GM12878 (cell line): ENCODE data around the gene PRDM16. TPM values are rescaled to one million over a fixed set of nuclear protein-coding genes. Genes with fewer than 3 reads are reported as not detected.

ENCODE experiments used
- ATAC-seq: fragments of 200-7000 bp; cut with Tn5 transposase; 3 replicates; pipeline ENCODE4 v1.9.1; 2020; ENCODE audit warnings: mild to moderate bottlenecking, moderate library complexity
- BruUV-seq: library from RNA; stranded (reverse); fragments of 400-500 nt; replicated peaks from 2 replicates; lab custom pipeline; 2021; lab: Mats Ljungman, UMichigan
- CTCF ChIA-PET: fragments of 300-600 bp; sonication (Branson Sonifier 250); formaldehyde crosslinking; extraction: SDS; loops from one replicate; lab custom pipeline; 2021; ENCODE audit warnings: inconsistent platforms; lab: Yijun Ruan, JAX
- POLR2A ChIA-PET: fragments of 350-600 bp; formaldehyde crosslinking; extraction: SDS; loops from one replicate; lab custom pipeline; 2021; ENCODE audit warnings: inconsistent platforms; lab: Charles Lee
- RAD21 ChIA-PET: fragments of 300-600 bp; sonication (Branson Sonifier 250); formaldehyde crosslinking; loops from one replicate; lab custom pipeline; 2023; ENCODE audit warnings: antibody characterized with exemption; ENCODE audit not compliant: unreplicated experiment; lab: Charles Lee
- SMC1A ChIA-PET: fragments of 300-600 bp; sonication (Branson Sonifier 250); formaldehyde crosslinking; loops from one replicate; lab custom pipeline; 2023; ENCODE audit not compliant: unreplicated experiment, uncharacterized antibody; lab: Charles Lee
- DNase-seq: peaks from one replicate; pipeline ENCODE4 v3.0.0-alpha.2; 2011; ENCODE audit warnings: low read depth, low spot score
- FAIRE-seq: peaks from 3 replicates; lab custom pipeline; 2011; peaks lifted over from hg19 to GRCh38; lab: Jason Lieb, UNC
- H2AFZ ChIP-seq: 2 replicates; pipeline ENCODE4 v1.6.0; 2011; ENCODE audit warnings: low read depth, low read length, control low read depth; ENCODE audit not compliant: control insufficient read depth
- H3K27ac ChIP-seq: 2 replicates; pipeline ENCODE4 v1.5.1; 2011; ENCODE audit warnings: control low read depth; ENCODE audit not compliant: control insufficient read depth, insufficient read depth
- H3K27me3 ChIP-seq, 2 experiments: replicated peaks in 1 of 2; 2 replicates each; pipeline versions ENCODE4 v1.6.0 to v1.6.1; 2011; ENCODE audit warnings: low read length in 1 of 2; ENCODE audit not compliant: control insufficient read depth in 2 of 2, insufficient read depth in 2 of 2
- H3K36me3 ChIP-seq, 2 experiments: 2 replicates each; pipeline ENCODE4 v1.5.1; 2011; ENCODE audit warnings: low read length in 1 of 2; ENCODE audit not compliant: control insufficient read depth in 2 of 2, insufficient read depth in 2 of 2
- H3K4me1 ChIP-seq: 2 replicates; pipeline ENCODE4 v1.6.1; 2011; ENCODE audit warnings: mild to moderate bottlenecking, low read length, moderate library complexity, mixed read lengths; ENCODE audit not compliant: control insufficient read depth, insufficient read depth
- H3K4me2 ChIP-seq: 2 replicates; pipeline ENCODE4 v1.6.0; 2011; ENCODE audit warnings: control low read depth; ENCODE audit not compliant: control insufficient read depth, insufficient read depth
- H3K4me3 ChIP-seq: fragments of 200-600 bp; sonication (generic); 2 replicates; pipeline ENCODE4 v1.5.1; 2016
- H3K79me2 ChIP-seq: 2 replicates; pipeline ENCODE4 v1.6.0; 2011; ENCODE audit warnings: low read length; ENCODE audit not compliant: control insufficient read depth, insufficient read depth
- H3K9ac ChIP-seq: 2 replicates; pipeline ENCODE4 v1.8.0; 2011; ENCODE audit warnings: low read length, control low read depth, mixed read lengths; ENCODE audit not compliant: control insufficient read depth, insufficient read depth
- H3K9me3 ChIP-seq: replicated peaks from 3 replicates; pipeline ENCODE4 v1.5.1; 2011; ENCODE audit warnings: mild to moderate bottlenecking, low read length; ENCODE audit not compliant: control insufficient read depth, insufficient read depth
- H4K20me1 ChIP-seq: 2 replicates; pipeline ENCODE4 v1.6.0; 2011; ENCODE audit not compliant: control insufficient read depth, insufficient read depth
- ASH2L ChIP-seq: fragments of 300-600, 200-600 bp; sonication (generic); IDR thresholded peaks from 2 replicates; pipeline ENCODE4 v1.6.1; 2017; ENCODE audit warnings: low read depth, mild to moderate bottlenecking, borderline replicate concordance
- BCL11A ChIP-seq: IDR thresholded peaks from 2 replicates; pipeline ENCODE4 v1.6.1; 2011; ENCODE audit warnings: low read depth, low read length
- BRCA1 ChIP-seq: IDR thresholded peaks from 2 replicates; pipeline ENCODE4 v1.6.1; 2011; ENCODE audit warnings: low read depth, low read length, improper control_type of control experiment
- CREM ChIP-seq: IDR thresholded peaks from 2 replicates; pipeline ENCODE4 v1.6.1; 2014; ENCODE audit warnings: antibody characterized with exemption, low read depth
- EGR1 ChIP-seq, 2 experiments: IDR thresholded peaks; 1 replicate in 1 of 2; 2 replicates in 1 of 2; pipeline ENCODE4 v1.6.1; 2011 to 2012; ENCODE audit warnings: low read depth in 2 of 2, low read length in 2 of 2, borderline replicate concordance in 1 of 2, mild to moderate bottlenecking in 1 of 2, moderate library complexity in 1 of 2
- FOXM1 ChIP-seq: IDR thresholded peaks from 2 replicates; pipeline ENCODE4 v1.6.1; 2012; ENCODE audit warnings: low read depth, mild to moderate bottlenecking, inconsistent platforms, low read length, moderate library complexity
- IRF4 ChIP-seq: IDR thresholded peaks from 2 replicates; pipeline ENCODE4 v1.6.1; 2011; ENCODE audit warnings: low read depth, low read length
- MYB ChIP-seq: fragments of 150-350 bp; IDR thresholded peaks from 2 replicates; pipeline ENCODE4 v1.6.1; 2014; ENCODE audit warnings: mild to moderate bottlenecking, low read depth, low read length, borderline replicate concordance
- POU2F2 ChIP-seq: IDR thresholded peaks from 3 replicates; pipeline ENCODE4 v1.6.1; 2011; ENCODE audit warnings: low read depth, mild to moderate bottlenecking, low read length, borderline replicate concordance
- RFX5 ChIP-seq: IDR thresholded peaks from 2 replicates; pipeline ENCODE4 v1.6.1; 2011; ENCODE audit warnings: low read depth, low read length, improper control_type of control experiment
- SMAD5 ChIP-seq: IDR thresholded peaks from 2 replicates; pipeline ENCODE4 v1.6.1; 2016; ENCODE audit warnings: antibody characterized with exemption, low read depth
- TAF1 ChIP-seq: IDR thresholded peaks from 2 replicates; pipeline ENCODE4 v1.6.1; 2011; ENCODE audit warnings: mild to moderate bottlenecking, low read depth, low read length, borderline replicate concordance
- ZZZ3 ChIP-seq: IDR thresholded peaks from 2 replicates; pipeline ENCODE4 v1.6.1; 2011; ENCODE audit warnings: low read depth; ENCODE audit not compliant: control insufficient read depth, insufficient read length
- WGBS: methylation state at CpG from one replicate; pipeline ENCODE4 v1.1.6; 2016; ENCODE audit warnings: low lambda C conversion rate; ENCODE audit not compliant: insufficient replicate concordance, insufficient coverage; ENCODE audit errors: missing lambda C conversion rate; 5-methylcytosine and 5-hydroxymethylcytosine counted together
- in situ Hi-C: fragments of 300-500 bp; cut with MboI; formaldehyde crosslinking; loops from 9 replicates; pipeline ENCODE4 v1.14.3; 2018; ENCODE audit warnings: mixed read lengths
- intact Hi-C: fragments of 100-400 bp; cut with micrococcal nuclease; formaldehyde crosslinking; loops from one replicate; pipeline ENCODE4 v1.14.2; 2022; ENCODE audit not compliant: unreplicated experiment
- polyA plus RNA-seq, 11 experiments: library from polyadenylated mRNA; depleted of rRNA in 4 of 11; unstranded in 6 of 11; stranded (reverse) in 5 of 11; fragments of >200 nt; fragmentation: Nextera tagmentation in 4 of 11; fragmentation: Illumina TruSeq in 1 of 11; extraction: Ambion mirVana in 4 of 11; extraction: Trizol in 1 of 11; gene quantifications; 1 replicate in 1 of 11; 2 replicates in 10 of 11; pipeline versions ENCODE4 v1.2.1 to v1.2.3, GENCODE V29; 2011 to 2016; ENCODE audit warnings: inconsistent platforms in 2 of 11, missing spikeins in 2 of 11, low read depth in 1 of 11
- total RNA-seq, 4 experiments: library from RNA; depleted of rRNA in 3 of 4; stranded (reverse); fragments of >200 nt in 3 of 4; fragmentation: Illumina TruSeq in 1 of 4; extraction: Trizol in 1 of 4; gene quantifications; 2 replicates each; pipeline versions ENCODE4 v1.2.1 to v1.2.3, GENCODE V29; 2013 to 2021
- TF ChIP-seq, protein P1 (sequence below): fragments of 450-650 bp; IDR thresholded peaks from 2 replicates; pipeline ENCODE4 v1.6.1; 2017; ENCODE audit warnings: mild to moderate bottlenecking, moderate library complexity
- TF ChIP-seq, protein P2 (sequence below): fragments of 450-650 bp; IDR thresholded peaks from 2 replicates; pipeline ENCODE4 v1.6.1; 2017; ENCODE audit warnings: mild to moderate bottlenecking

PRDM16 gene
- total and polyA plus RNA-seq, 10 of the 15 experiments (the other 5 are each of a cell fraction or from before 2014, with no cell fraction given): 0.03 TPM; not detected in 9

DNA sequence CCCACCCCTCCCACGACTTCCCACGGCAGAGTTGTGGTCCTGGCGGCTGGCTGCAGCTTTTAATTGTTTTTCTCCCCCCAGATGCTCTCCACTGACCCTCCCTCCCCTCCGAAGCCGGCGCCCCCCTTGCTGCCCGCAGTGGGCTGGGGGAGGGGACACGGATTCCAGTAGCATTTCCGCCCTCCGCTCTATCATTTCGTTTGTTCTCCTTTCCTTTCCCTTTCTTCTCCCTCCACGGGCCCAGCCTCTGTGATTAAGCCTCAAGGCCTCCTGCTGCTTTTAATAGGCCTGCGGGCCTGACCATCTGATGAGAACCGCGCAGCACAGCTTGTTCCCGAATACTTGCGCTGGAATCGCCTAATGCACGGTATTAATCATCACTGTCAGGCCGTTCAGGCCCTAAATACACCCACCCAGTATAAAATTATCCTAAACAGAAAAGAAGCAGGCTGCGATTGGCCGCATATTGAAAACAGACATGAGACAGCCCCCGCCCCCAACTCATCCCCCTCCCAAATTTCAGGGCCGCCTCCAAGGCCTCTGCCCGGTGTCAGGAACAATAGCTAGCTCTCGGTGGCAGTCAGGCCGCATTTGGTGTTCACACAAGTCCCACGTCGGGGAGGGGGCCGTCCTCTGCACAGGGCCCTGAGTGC, 283.4 kb downstream of the PRDM16 start (continued):
- TF ChIP-seq, protein P1, sequence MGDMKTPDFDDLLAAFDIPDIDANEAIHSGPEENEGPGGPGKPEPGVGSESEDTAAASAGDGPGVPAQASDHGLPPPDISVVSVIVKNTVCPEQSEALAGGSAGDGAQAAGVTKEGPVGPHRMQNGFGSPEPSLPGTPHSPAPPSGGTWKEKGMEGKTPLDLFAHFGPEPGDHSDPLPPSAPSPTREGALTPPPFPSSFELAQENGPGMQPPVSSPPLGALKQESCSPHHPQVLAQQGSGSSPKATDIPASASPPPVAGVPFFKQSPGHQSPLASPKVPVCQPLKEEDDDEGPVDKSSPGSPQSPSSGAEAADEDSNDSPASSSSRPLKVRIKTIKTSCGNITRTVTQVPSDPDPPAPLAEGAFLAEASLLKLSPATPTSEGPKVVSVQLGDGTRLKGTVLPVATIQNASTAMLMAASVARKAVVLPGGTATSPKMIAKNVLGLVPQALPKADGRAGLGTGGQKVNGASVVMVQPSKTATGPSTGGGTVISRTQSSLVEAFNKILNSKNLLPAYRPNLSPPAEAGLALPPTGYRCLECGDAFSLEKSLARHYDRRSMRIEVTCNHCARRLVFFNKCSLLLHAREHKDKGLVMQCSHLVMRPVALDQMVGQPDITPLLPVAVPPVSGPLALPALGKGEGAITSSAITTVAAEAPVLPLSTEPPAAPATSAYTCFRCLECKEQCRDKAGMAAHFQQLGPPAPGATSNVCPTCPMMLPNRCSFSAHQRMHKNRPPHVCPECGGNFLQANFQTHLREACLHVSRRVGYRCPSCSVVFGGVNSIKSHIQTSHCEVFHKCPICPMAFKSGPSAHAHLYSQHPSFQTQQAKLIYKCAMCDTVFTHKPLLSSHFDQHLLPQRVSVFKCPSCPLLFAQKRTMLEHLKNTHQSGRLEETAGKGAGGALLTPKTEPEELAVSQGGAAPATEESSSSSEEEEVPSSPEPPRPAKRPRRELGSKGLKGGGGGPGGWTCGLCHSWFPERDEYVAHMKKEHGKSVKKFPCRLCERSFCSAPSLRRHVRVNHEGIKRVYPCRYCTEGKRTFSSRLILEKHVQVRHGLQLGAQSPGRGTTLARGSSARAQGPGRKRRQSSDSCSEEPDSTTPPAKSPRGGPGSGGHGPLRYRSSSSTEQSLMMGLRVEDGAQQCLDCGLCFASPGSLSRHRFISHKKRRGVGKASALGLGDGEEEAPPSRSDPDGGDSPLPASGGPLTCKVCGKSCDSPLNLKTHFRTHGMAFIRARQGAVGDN: no peak
- TF ChIP-seq EGR1 (IDR thresholded peaks at IDR 0.05; ENCODE audit: borderline replicate concordance in 1 of 2, low read depth in 2 of 2, low read length in 2 of 2) (no peak), BCL11A (no peak)

DNA sequence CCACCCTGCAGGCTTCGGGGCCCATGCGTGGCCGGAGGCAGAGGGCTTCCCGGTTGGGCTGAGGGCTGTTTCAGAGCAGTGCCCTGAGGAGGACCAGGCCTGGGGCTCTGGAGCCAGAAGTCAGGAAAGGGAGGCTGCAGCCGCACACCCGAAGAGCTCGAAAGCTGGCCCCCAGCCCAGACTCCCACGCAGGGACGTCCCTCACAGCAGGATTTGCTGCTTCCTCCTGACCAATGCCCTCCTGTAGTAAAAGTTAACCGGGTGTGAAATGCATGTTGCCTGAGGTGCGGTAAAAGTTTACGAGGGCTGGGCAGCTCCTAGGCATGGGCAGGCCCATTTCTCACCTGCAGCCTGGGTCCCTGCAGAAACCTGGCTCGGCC, 283.9 kb downstream of the PRDM16 start:
- no TSS peak for BruUV-seq
- Histone ChIP-seq H3K9me3 (no peaks in the 10 kb centered on the region), H3K4me1 (no peaks in the 10 kb centered on the region), H3K79me2 (no peaks in the 10 kb centered on the region), H4K20me1 (no peaks in the 10 kb centered on the region), H3K36me3 (no peaks in the 10 kb centered on the region), H3K9ac (no peak overlapping the region), H3K4me2 (no peak overlapping the region), H2AFZ (no peak overlapping the region), H3K27me3 (no peaks in the 10 kb centered on the region), H3K4me3 (no peak overlapping the region), H3K27ac (no peak overlapping the region)
- WGBS: 60% methylated on average over 13 of the region's 13 CpGs
- CTCF ChIA-PET: no interaction called here
- SMC1A ChIA-PET: no interaction called here
- no peak for FAIRE-seq
- DNase-seq: no peak
- in situ Hi-C loops (no loop called here), intact Hi-C loops (no loop called here)
- RAD21 ChIA-PET: no interaction called here
- no peak for ATAC-seq
- POLR2A ChIA-PET: no interaction called here
- no peak for TF ChIP-seq TAF1
- TF ChIP-seq SMAD5: no peak
- TF ChIP-seq RFX5: no peak
- no peak for TF ChIP-seq CREM
- TF ChIP-seq FOXM1: no peak
- no peak for TF ChIP-seq IRF4
- TF ChIP-seq, protein P2, sequence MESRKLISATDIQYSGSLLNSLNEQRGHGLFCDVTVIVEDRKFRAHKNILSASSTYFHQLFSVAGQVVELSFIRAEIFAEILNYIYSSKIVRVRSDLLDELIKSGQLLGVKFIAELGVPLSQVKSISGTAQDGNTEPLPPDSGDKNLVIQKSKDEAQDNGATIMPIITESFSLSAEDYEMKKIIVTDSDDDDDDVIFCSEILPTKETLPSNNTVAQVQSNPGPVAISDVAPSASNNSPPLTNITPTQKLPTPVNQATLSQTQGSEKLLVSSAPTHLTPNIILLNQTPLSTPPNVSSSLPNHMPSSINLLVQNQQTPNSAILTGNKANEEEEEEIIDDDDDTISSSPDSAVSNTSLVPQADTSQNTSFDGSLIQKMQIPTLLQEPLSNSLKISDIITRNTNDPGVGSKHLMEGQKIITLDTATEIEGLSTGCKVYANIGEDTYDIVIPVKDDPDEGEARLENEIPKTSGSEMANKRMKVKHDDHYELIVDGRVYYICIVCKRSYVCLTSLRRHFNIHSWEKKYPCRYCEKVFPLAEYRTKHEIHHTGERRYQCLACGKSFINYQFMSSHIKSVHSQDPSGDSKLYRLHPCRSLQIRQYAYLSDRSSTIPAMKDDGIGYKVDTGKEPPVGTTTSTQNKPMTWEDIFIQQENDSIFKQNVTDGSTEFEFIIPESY: no peak
- no peak for TF ChIP-seq BRCA1
- no peak for TF ChIP-seq ZZZ3
- TF ChIP-seq ASH2L: no peak
- no peak for TF ChIP-seq POU2F2
- no peak for TF ChIP-seq MYB
